Hepatocyte (in vitro differentiated cells): ENCODE data around the gene FAM222A. TPM values are rescaled to one million over a fixed set of nuclear protein-coding genes. Genes with fewer than 3 reads are reported as not detected.

Experiments
- DNase-seq: peaks from one replicate; pipeline ENCODE4 v3.0.0-alpha.2; 2016; ENCODE audit warnings: low spot score
- H2AFZ ChIP-seq: fragments of 200-600 bp; sonication (generic); 2 replicates; pipeline ENCODE4 v1.6.0; 2016; ENCODE audit warnings: antibody characterized with exemption, mild to moderate bottlenecking
- H3K27ac ChIP-seq: fragments of 200-600 bp; sonication (generic); 2 replicates; pipeline ENCODE4 v1.5.1; 2016; ENCODE audit warnings: mild to moderate bottlenecking
- H3K27me3 ChIP-seq: fragments of 200-600 bp; sonication (generic); 2 replicates; pipeline ENCODE4 v1.6.1; 2016
- H3K36me3 ChIP-seq: fragments of 200-600 bp; sonication (generic); replicated peaks from 2 replicates; pipeline ENCODE4 v1.5.1; 2016; ENCODE audit warnings: low read depth; ENCODE audit not compliant: insufficient read depth
- H3K4me1 ChIP-seq: fragments of 200-600 bp; sonication (generic); 2 replicates; pipeline ENCODE4 v1.5.1; 2016; ENCODE audit warnings: mild to moderate bottlenecking, moderate library complexity; ENCODE audit not compliant: insufficient read depth
- H3K4me2 ChIP-seq: fragments of 200-600 bp; sonication (generic); 2 replicates; pipeline ENCODE4 v1.6.0; 2016
- H3K4me3 ChIP-seq: fragments of 200-600 bp; sonication (generic); 2 replicates; pipeline ENCODE4 v1.5.1; 2016; ENCODE audit warnings: mild to moderate bottlenecking
- H3K79me2 ChIP-seq: fragments of 200-600 bp; sonication (generic); 2 replicates; pipeline ENCODE4 v1.6.0; 2017; ENCODE audit warnings: mild to moderate bottlenecking
- H3K9me2 ChIP-seq: fragments of 200-600 bp; sonication (generic); replicated peaks from 2 replicates; pipeline ENCODE4 v1.6.0; 2017; ENCODE audit warnings: mild to moderate bottlenecking; ENCODE audit not compliant: insufficient read depth
- H3K9me3 ChIP-seq: fragments of 200-600 bp; sonication (generic); 2 replicates; pipeline ENCODE4 v1.5.1; 2016; ENCODE audit warnings: low read depth, mild to moderate bottlenecking
- H4K20me1 ChIP-seq: fragments of 200-600 bp; sonication (generic); 2 replicates; pipeline ENCODE4 v1.6.0; 2016; ENCODE audit warnings: mild to moderate bottlenecking; ENCODE audit not compliant: insufficient read depth, poor library complexity, severe bottlenecking
- CTCF ChIP-seq: fragments of 200-600 bp; sonication (generic); IDR thresholded peaks from 2 replicates; pipeline ENCODE4 v1.5.1; 2016; ENCODE audit warnings: antibody characterized with exemption, mild to moderate bottlenecking; ENCODE audit not compliant: poor library complexity
- EZH2 ChIP-seq: fragments of 200-600 bp; sonication (generic); IDR thresholded peaks from 2 replicates; pipeline ENCODE4 v1.6.1; 2016; ENCODE audit warnings: antibody characterized with exemption, mild to moderate bottlenecking, borderline replicate concordance
- EZH2phosphoT487 ChIP-seq: fragments of 200-600 bp; sonication (generic); IDR thresholded peaks from one replicate; pipeline ENCODE4 v1.6.1; 2018; ENCODE audit warnings: antibody characterized with exemption, mild to moderate bottlenecking, low read depth, moderate library complexity; ENCODE audit not compliant: unreplicated experiment, severe bottlenecking
- WGBS: methylation state at CpG from one replicate; pipeline ENCODE4 v1.1.6; 2016; ENCODE audit warnings: low lambda C conversion rate; ENCODE audit errors: missing lambda C conversion rate; 5-methylcytosine and 5-hydroxymethylcytosine counted together
- polyA plus RNA-seq: library from polyadenylated mRNA; unstranded; fragments of >200 nt; fragmentation: Nextera tagmentation; extraction: Ambion mirVana; gene quantifications from 2 replicates; pipeline ENCODE4 v1.2.1, GENCODE V29; 2016
- total RNA-seq: library from RNA; depleted of rRNA; stranded (reverse); fragments of >200 nt; gene quantifications from 2 replicates; pipeline ENCODE4 v1.2.3, GENCODE V29; 2014

Gene FAM222A
- total RNA-seq = 7.4 and 8.5 TPM in 2 replicates
- polyA plus RNA-seq = 8.3 and 11.3 TPM in 2 replicates

DNA sequence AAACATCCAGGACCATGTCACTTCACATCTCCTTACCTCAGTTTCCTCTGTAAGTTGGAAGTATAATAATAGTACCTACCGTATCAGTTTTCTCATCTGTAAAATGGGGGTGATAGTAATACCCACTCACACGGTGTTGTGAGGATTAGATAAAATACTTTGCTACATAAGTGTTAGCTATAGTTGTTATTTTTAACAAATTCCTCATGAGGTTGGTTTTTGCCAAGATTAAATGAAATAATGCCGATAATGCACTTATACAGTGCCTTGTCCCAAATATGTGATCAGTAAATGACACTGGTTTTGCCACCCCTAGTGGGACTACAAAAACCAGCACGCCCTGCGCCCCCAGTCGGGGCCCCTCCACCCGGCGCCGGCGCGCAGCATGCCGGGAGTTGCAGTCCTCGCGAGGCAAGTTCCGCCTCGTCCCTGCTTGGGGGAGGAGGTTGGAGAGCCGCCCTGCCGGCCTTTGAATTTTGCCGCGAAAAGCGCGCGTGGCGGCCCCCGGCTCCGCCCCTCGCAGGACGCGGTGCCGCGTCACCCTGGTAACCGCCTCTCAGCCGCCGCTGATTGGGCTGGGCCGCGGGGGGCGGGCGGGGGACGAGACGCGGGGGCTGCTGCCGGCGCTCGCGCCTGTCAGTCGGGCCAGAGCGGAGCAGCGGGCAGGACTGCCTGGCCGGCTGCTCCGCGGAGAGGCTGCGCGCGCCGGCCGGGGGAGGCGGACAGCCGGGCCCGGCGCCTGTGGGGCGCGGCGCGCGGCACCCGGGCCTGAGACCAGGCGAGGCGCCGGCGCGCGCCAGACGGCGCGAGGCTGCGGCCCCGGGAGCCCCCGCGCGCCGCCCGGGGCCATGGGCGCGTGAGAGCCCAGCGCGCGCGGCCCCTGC is at the start of gene FAM222A:
Gene FAM222A, plus strand, starts transcription at position 639 of the 884 bp plus-strand sequence. CDS start 30,322 bp downstream, outside the sequence.
- Histone ChIP-seq H3K27me3 (peaks cover 17% of the 10 kb centered on the region), H3K9me2 (no peaks in the 10 kb centered on the region), H3K4me2 (peak within 1 kb of the TSS; percentile 92), H3K36me3 (no peaks in the 10 kb centered on the region), H2AFZ (peak within 1 kb of the TSS; percentile 54), H3K4me1 (peaks cover 19% of the 10 kb centered on the region), H3K4me3 (peak within 1 kb of the TSS; percentile 76), H3K9me3 (no peaks in the 10 kb centered on the region), H3K27ac (peak within 1 kb of the TSS; percentile 37), H3K79me2 (peaks cover 6% of the 10 kb centered on the region), H4K20me1 (peaks cover 2% of the 10 kb centered on the region)
- peak; percentile 98 for DNase-seq
- no peak for TF ChIP-seq EZH2phosphoT487
- TF ChIP-seq EZH2 = no peak
- no peak for TF ChIP-seq CTCF
- WGBS = 6% methylated on average over 35 of the region's 88 CpGs

DNA sequence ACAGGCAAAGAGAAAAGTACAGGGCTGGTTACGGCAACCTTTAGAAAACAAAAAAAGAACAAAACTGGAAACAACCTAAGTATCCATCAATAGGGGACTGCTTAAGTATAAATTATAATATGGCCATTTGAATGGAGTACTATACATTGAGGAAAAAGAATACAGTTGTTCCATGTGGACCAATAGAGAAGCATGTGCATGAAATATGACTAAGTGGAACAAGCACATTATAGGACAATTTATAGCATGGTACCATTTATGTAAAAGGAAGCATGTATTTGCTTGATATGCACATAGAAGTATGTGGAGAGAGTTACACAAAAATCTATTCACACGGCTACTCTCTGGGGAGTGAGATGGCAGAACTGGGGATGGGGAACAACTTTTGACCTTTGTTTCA is 49.2 kb upstream of the FAM222A start:
- Histone ChIP-seq H2AFZ (no peak overlapping the region), H3K27me3 (no peaks in the 10 kb centered on the region), H3K4me2 (no peak overlapping the region), H3K79me2 (no peaks in the 10 kb centered on the region), H3K9me2 (no peaks in the 10 kb centered on the region), H3K4me3 (no peak overlapping the region), H3K9me3 (no peaks in the 10 kb centered on the region), H3K36me3 (no peaks in the 10 kb centered on the region), H3K4me1 (no peaks in the 10 kb centered on the region), H4K20me1 (no peaks in the 10 kb centered on the region), H3K27ac (no peak overlapping the region)
- TF ChIP-seq CTCF (no peak), EZH2phosphoT487 (no peak), EZH2 (no peak)
- no peak for DNase-seq
- 89% methylated on average over 2 of the region's 2 CpGs for WGBS

GRCh38 chr12:109666068-109666467 is 47.6 kb upstream of the FAM222A start:
- H3K79me2 ChIP-seq = no peaks in the 10 kb centered on the region
- H3K4me2 ChIP-seq = no peak overlapping the region
- no peak for DNase-seq
- H3K9me2 ChIP-seq = no peaks in the 10 kb centered on the region
- no peaks in the 10 kb centered on the region for H3K36me3 ChIP-seq
- H2AFZ ChIP-seq = no peak overlapping the region
- H3K4me3 ChIP-seq = no peak overlapping the region
- 86% methylated on average over 1 of the region's 1 CpG for WGBS
- no peaks in the 10 kb centered on the region for H4K20me1 ChIP-seq
- H3K27ac ChIP-seq = no peak overlapping the region
- no peaks in the 10 kb centered on the region for H3K9me3 ChIP-seq
- no peaks in the 10 kb centered on the region for H3K4me1 ChIP-seq
- TF ChIP-seq CTCF = no peak
- TF ChIP-seq EZH2 = no peak
- TF ChIP-seq EZH2phosphoT487 = no peak
- no peaks in the 10 kb centered on the region for H3K27me3 ChIP-seq
